Measurements from ENCODE around the gene FTSJ1.

The FTSJ1 gene

GRCh38 chrX:48512371-48512935, 36.5 kb downstream of the FTSJ1 start:
- H3K4me3 ChIP-seq (ENCODE audit: control insufficient read depth, low read depth, low read length): no peak overlapping the region
- DNase-seq (ENCODE audit: low read depth): no peak
- no peak for TF ChIP-seq CTCF (conservative IDR thresholded peaks at IDR 0.05; ENCODE audit: control insufficient read depth, insufficient read depth, low read depth, low read length)

- no peak for TF ChIP-seq CTCF (conservative IDR thresholded peaks at IDR 0.05; ENCODE audit: control insufficient read depth, insufficient read depth, low read depth, low read length)
- H3K4me3 ChIP-seq (ENCODE audit: control insufficient read depth, low read depth, low read length): no peak overlapping the region
- no peak for DNase-seq (ENCODE audit: low read depth)
Measured at GRCh38 chrX:48513670-48514069, 37.7 kb downstream of the FTSJ1 start.

GRCh38 chrX:48514126-48514806, 38.3 kb downstream of the FTSJ1 start:
- TF ChIP-seq CTCF (conservative IDR thresholded peaks at IDR 0.05; ENCODE audit: control insufficient read depth, insufficient read depth, low read depth, low read length): no peak
- H3K4me3 ChIP-seq (ENCODE audit: control insufficient read depth, low read depth, low read length): no peak overlapping the region
- no peak for DNase-seq (ENCODE audit: low read depth)

GRCh38 chrX:48514868-48515460, 39.0 kb downstream of the FTSJ1 start:
- DNase-seq (ENCODE audit: low read depth): no peak
- no peak overlapping the region for H3K4me3 ChIP-seq (ENCODE audit: control insufficient read depth, low read depth, low read length)
- TF ChIP-seq CTCF (conservative IDR thresholded peaks at IDR 0.05; ENCODE audit: control insufficient read depth, insufficient read depth, low read depth, low read length): no peak

- TF ChIP-seq CTCF (conservative IDR thresholded peaks at IDR 0.05; ENCODE audit: control insufficient read depth, insufficient read depth, low read depth, low read length): no peak
- no peak overlapping the region for H3K4me3 ChIP-seq (ENCODE audit: control insufficient read depth, low read depth, low read length)
- DNase-seq (ENCODE audit: low read depth): no peak
Measured at GRCh38 chrX:48515842-48516241, 39.8 kb downstream of the FTSJ1 start.

- no peak for DNase-seq (ENCODE audit: low read depth)
- TF ChIP-seq CTCF (conservative IDR thresholded peaks at IDR 0.05; ENCODE audit: control insufficient read depth, insufficient read depth, low read depth, low read length): no peak
- no peak overlapping the region for H3K4me3 ChIP-seq (ENCODE audit: control insufficient read depth, low read depth, low read length)
Measured at GRCh38 chrX:48516285-48516684, 40.3 kb downstream of the FTSJ1 start.

Measured in fibroblast of mammary gland (primary cell).